Measurements from ENCODE around the gene POT1.
A peak's percentile ranks its signal among the peaks of the same experiment; 100 is the strongest.
"Not testable (repeated sequence)": the region's sequence is repeated elsewhere in the genome, so short reads cannot be mapped to it uniquely, and the experiment has no call there.

Gene POT1, protein sequence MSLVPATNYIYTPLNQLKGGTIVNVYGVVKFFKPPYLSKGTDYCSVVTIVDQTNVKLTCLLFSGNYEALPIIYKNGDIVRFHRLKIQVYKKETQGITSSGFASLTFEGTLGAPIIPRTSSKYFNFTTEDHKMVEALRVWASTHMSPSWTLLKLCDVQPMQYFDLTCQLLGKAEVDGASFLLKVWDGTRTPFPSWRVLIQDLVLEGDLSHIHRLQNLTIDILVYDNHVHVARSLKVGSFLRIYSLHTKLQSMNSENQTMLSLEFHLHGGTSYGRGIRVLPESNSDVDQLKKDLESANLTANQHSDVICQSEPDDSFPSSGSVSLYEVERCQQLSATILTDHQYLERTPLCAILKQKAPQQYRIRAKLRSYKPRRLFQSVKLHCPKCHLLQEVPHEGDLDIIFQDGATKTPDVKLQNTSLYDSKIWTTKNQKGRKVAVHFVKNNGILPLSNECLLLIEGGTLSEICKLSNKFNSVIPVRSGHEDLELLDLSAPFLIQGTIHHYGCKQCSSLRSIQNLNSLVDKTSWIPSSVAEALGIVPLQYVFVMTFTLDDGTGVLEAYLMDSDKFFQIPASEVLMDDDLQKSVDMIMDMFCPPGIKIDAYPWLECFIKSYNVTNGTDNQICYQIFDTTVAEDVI

GRCh38 chr7:124929467-124930172, at the start of gene POT1:
Gene POT1, minus strand, starts transcription at chr7:124929825. Its CDS starts 32,652 bp downstream, at chr7:124897173.
- peak; percentile 99 for DNase-seq

DNA sequence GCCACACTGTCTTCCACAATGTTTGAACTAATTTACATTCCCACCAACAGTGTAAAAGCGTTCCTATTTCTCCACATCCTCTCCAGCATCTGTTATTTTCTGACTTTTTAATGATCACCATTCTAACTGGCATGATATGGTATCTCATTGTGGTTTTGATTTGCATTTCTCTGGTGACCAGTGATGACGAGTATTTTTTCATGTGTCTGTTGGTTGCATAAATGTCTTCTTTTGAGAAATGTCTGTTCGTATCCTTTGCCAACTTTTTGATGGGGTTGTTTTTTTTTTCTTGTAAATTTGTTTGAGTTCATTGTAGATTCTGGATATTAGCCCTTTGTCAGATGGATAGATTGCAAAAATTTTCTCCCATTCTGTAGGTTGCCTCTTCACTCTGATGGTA, 45.5 kb upstream of the POT1 start:
- DNase-seq, result not testable (repeated sequence)

DNA sequence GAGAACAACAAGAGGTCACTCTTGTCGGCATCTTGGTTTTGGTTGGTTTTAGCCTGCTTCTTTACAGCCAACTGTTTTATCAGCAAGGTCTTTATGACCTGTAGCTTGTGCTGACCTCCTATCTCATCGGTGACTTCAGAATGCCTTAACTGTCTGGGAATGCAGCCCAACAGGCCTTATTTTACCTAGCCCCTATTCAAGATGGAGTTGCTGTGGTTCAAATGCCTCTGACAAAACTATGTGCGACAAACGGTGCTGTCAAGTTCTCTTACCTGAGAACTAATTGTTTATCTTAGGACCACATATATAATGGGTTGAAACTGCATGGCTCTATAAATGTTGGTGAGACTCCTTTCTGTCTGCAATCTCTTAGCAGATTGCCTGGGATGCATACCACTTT, 35.9 kb upstream of the POT1 start:
- DNase-seq, result no peak

GRCh38 chr7:124959676-124960075, 30.1 kb upstream of the POT1 start:
- DNase-seq, result no peak

- DNase-seq, result not testable (repeated sequence)
Measured at GRCh38 chr7:124957952-124958351, 28.3 kb upstream of the POT1 start.

- no peak for DNase-seq
Measured at GRCh38 chr7:124956160-124956559, 26.5 kb upstream of the POT1 start.

DNA sequence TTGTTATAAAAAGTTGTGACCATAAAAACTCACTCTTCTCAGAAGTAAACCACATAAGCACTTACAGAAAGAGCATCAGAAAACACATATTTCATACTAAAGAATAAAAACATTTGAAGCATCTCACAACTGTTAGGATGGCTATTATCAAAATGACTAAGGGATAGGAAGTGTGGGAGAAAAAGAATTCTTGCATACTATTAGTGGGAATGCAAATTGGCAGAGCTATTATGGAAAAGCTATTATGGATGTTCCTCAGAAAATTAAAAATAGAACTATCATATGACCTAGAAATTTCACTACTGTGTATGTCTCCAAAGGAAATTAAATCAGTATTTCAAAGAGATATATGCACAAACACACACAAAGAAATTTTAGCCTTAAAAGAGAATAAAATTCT, 25.2 kb upstream of the POT1 start:
- DNase-seq, result no peak

- no peak for DNase-seq
Measured at GRCh38 chr7:124945680-124946079, 16.1 kb upstream of the POT1 start.

- DNase-seq, result no peak
Measured at GRCh38 chr7:124943472-124943871, 13.8 kb upstream of the POT1 start.

GRCh38 chr7:124942399-124942798, 12.8 kb upstream of the POT1 start:
- no peak for DNase-seq

- no peak for DNase-seq
Measured at GRCh38 chr7:124940306-124940705, 10.7 kb upstream of the POT1 start.

DNA sequence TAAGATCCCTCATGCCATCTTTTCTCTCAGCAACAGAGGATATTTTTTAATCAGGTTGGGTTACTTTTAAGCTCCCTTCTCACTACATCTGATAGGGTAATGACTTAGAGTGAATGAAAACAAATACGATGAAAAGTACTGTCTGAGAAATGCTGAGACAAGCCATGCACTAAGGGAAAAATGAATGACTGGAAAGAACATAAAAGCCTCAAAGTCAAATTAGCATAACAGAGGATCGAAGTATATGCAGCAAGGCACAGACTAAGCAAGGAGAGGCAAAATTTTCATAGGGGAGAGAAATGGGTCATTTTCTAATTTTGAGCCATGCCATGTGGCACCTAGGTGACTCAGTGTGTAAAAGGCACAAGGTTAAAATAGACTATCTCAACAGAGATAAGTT, 8.5 kb upstream of the POT1 start:
- DNase-seq, result no peak

- no peak for DNase-seq
Measured at GRCh38 chr7:124937076-124937475, 7.5 kb upstream of the POT1 start.

GRCh38 chr7:124934841-124935240, 5.2 kb upstream of the POT1 start:
- DNase-seq, result no peak

GRCh38 chr7:124930655-124931597, 1.3 kb upstream of the POT1 start:
- no peak for DNase-seq

- DNase-seq, result no peak
Measured at GRCh38 chr7:124930173-124930623, 573 bp upstream of the POT1 start.

- no peak for DNase-seq
Measured at GRCh38 chr7:124924906-124925305, 4.7 kb downstream of the POT1 start.

DNA sequence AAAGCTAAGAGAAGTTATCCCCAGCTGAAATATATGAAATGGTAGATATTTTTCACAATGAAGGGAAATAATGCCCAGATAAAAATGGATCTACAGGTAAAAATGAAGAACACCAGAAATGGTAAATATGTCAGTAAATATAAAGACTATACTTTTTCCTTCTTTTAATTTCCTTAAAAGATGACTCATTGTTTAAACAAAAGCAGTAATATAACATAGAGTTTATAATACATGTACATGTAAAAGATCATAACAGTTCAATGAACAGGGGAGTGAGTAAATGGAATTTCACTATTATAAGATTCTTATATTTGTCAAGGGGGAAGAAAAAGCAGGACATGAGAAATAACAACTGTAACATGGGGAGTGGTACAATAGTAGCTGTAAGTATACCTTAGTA, 7.4 kb downstream of the POT1 start:
- DNase-seq, result no peak

- no peak for DNase-seq
Measured at GRCh38 chr7:124919841-124920240, 9.8 kb downstream of the POT1 start.

DNA sequence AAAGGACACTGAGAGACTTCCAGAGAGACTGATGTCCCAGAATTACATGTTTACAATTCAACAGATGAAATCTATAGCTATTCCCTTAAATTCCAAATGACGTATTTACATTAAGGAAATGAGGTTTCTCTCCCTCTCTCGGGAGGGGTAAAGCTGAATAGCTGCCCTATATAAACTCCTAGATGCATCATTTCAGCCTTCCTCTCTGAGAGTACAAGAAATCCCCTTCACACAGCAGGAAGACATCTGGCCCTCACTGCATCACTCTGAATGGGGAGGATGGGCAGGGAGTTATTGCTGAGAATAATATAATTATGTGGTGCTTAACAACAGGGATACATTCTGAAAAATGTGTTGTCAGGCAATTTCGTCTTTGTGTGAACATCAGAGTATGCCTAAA, 11.0 kb downstream of the POT1 start:
- DNase-seq, result no peak

- DNase-seq, result no peak
Measured at GRCh38 chr7:124915242-124915641, 14.4 kb downstream of the POT1 start.

GRCh38 chr7:124914298-124914697, 15.3 kb downstream of the POT1 start:
- no peak for DNase-seq

DNA sequence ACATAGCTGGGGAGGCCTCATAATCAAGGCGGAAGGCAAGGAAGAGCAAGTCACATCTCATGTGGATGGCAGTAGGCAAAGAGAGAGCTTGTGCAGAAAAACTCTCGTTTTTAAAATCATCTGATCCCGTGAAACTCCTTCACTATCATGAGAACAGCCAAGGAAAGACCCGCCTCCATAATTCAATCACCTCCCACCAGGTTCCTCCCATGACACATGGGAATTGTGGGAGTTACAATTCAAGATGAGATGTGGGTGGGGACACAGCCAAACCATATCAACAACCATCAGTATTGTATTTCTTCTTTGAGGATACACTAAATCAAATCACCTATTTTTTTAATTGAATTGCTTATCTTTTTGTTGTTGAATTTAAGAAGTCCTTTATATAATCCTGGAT, 16.7 kb downstream of the POT1 start:
- DNase-seq, result no peak

All from RPMI8226 (cell line).